Peyer's patch (tissue), 4 donors: ENCODE data around the gene DGKH. TPM values are rescaled to one million over a fixed set of nuclear protein-coding genes. Genes with fewer than 3 reads are reported as not detected.
A peak's percentile ranks its signal among the peaks of the same experiment; 100 is the strongest.

ENCODE experiments used
- DNase-seq, 3 donors: peaks; one replicate each; pipeline ENCODE4 v3.0.0-alpha.2; 2017 to 2019
- H3K27ac ChIP-seq, 4 donors: fragments of 200-600 bp; sonication (generic); one replicate each; pipeline ENCODE4 v1.5.1; 2016 to 2019
- H3K27me3 ChIP-seq, 2 donors: fragments of 200-600 bp; sonication (generic); one replicate each; pipeline ENCODE4 v1.5.1; 2019
- H3K36me3 ChIP-seq, 3 donors: fragments of 200-600 bp; sonication (generic); one replicate each; pipeline ENCODE4 v1.5.1; 2016 to 2019
- H3K4me1 ChIP-seq, 4 donors: fragments of 200-600 bp; sonication (generic); one replicate each; pipeline ENCODE4 v1.5.1; 2016 to 2019
- H3K4me3 ChIP-seq, 4 donors: fragments of 200-600 bp; sonication (generic); 1 replicate in 3 of 4; 2 replicates in 1 of 4; pipeline ENCODE4 v1.5.1; 2016 to 2019; ENCODE audit warnings: mild to moderate bottlenecking in 1 of 4
- H3K9me3 ChIP-seq, 4 donors: fragments of 200-600 bp; sonication (generic); one replicate each; pipeline ENCODE4 v1.5.1; 2016 to 2019; ENCODE audit warnings: mild to moderate bottlenecking in 1 of 4
- POLR2A ChIP-seq, 2 donors: fragments of 450-650 bp; IDR thresholded peaks; one replicate each; pipeline ENCODE4 v1.5.1; 2017; ENCODE audit warnings: antibody characterized with exemption in 2 of 2, mild to moderate bottlenecking in 2 of 2, moderate library complexity in 2 of 2
- total RNA-seq, 4 donors: library from RNA; depleted of rRNA; stranded (reverse); fragments of >200 nt; gene quantifications; one replicate each; pipeline ENCODE4 v1.1.0, GENCODE V29; 2016
- TF ChIP-seq, protein P1 (sequence below), 6 experiments: fragments of 450-650 bp in 4 of 6; fragments of 200-600 bp in 2 of 6; sonication (generic) in 1 of 6; IDR thresholded peaks; one replicate each; pipeline ENCODE4 v1.5.1; 2017 to 2019; ENCODE audit warnings: antibody characterized with exemption in 6 of 6, mild to moderate bottlenecking in 3 of 6, moderate library complexity in 1 of 6

DGKH gene
- total RNA-seq, 4 donors from 2014 or later = 9.5 to 30.5 (median 18.8) TPM

DNA sequence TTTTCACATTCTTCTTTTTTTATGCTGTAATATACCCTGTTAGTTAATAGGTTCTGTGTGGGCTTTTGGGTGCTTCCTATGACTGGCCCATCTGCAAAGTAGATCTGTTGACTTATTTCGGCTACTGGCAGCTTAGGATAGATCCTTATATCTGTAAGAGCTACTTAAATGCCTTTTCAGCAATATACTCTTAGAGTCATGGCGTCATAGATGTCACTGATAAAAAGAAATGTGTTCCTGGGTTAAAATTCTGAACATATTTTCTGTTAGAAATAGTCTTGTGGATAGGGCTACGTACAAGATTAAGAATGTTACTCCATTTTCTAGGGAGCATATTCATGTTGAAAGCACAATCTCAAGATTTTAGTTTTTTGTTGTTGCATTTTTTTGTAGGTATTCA lies 228.2 kb downstream of the DGKH start:
- peak overlapping the region in 1 of 4 donors; percentile 64 for H3K27ac ChIP-seq
- peaks cover 0 to 30% (median 2%) of the 10 kb centered on the region in 4 donors for H3K4me1 ChIP-seq
- H3K9me3 ChIP-seq = no peaks in the 10 kb centered on the region
- no peaks in the 10 kb centered on the region for H3K27me3 ChIP-seq
- DNase-seq = no peak
- H3K36me3 ChIP-seq = no peaks in the 10 kb centered on the region
- no peak overlapping the region for H3K4me3 ChIP-seq
- no peak for TF ChIP-seq POLR2A (IDR thresholded peaks at IDR 0.05)
- TF ChIP-seq, protein P1, sequence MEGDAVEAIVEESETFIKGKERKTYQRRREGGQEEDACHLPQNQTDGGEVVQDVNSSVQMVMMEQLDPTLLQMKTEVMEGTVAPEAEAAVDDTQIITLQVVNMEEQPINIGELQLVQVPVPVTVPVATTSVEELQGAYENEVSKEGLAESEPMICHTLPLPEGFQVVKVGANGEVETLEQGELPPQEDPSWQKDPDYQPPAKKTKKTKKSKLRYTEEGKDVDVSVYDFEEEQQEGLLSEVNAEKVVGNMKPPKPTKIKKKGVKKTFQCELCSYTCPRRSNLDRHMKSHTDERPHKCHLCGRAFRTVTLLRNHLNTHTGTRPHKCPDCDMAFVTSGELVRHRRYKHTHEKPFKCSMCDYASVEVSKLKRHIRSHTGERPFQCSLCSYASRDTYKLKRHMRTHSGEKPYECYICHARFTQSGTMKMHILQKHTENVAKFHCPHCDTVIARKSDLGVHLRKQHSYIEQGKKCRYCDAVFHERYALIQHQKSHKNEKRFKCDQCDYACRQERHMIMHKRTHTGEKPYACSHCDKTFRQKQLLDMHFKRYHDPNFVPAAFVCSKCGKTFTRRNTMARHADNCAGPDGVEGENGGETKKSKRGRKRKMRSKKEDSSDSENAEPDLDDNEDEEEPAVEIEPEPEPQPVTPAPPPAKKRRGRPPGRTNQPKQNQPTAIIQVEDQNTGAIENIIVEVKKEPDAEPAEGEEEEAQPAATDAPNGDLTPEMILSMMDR (IDR thresholded peaks at IDR 0.05) = no peak

DNA sequence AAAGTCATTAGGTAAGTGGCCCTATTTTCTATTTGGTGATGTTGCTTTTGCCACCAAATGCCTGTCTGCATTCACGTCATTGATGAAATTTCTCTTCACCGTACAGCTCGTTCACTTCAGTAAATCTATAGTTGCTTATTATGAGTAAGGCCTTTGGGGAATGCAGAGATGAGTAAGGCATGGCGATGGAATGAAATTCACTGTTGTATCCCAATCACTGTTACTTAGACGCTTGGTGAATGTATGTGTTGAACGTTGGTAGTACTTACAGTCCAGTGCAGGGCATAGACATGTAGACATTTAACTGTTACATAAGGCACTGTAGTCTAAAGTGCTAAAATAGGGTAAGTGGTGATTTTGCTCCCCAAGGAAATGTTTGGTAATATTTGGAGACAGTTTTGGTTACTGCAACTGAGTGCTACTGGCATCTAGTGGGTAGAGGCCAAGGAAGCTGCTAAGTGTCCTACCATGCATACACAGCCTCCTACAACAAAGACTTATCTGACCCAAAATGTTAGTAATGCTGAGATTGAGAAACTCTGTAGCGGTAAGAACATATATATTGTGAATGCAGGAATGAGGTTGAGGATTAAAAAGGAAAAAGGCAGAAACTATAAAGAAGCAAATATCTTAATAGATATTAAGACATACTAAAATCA lies 229.3 kb downstream of the DGKH start:
- H3K27me3 ChIP-seq = no peaks in the 10 kb centered on the region
- H3K4me1 ChIP-seq = peaks cover 0 to 28% (median 2%) of the 10 kb centered on the region in 4 donors
- H3K9me3 ChIP-seq = no peaks in the 10 kb centered on the region
- DNase-seq = no peak
- no peaks in the 10 kb centered on the region for H3K36me3 ChIP-seq
- H3K4me3 ChIP-seq = no peak overlapping the region
- TF ChIP-seq, protein P1 (IDR thresholded peaks at IDR 0.05) = no peak
- TF ChIP-seq POLR2A (IDR thresholded peaks at IDR 0.05) = no peak
- H3K27ac ChIP-seq = no peak overlapping the region

DNA sequence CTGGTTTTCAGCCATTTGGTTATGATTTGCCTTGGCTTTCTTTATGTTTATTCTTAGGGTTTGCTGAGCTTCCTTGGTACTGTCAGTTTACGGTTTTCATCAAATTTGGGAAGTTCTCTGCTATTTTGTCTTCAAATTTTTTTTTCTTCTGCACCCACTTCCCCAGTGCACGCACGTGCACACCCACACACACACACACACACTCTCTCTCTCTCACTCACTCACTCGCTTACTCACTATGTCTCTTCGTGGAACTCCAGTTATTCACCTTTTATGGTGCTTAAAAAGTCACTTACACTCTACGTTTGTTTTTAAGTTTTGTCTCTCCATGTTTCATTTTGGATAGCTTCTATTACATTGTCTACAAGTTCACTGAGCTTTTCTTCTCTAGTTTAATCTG lies 230.6 kb downstream of the DGKH start:
- H3K27ac ChIP-seq = no peak overlapping the region
- H3K36me3 ChIP-seq = no peaks in the 10 kb centered on the region
- no peaks in the 10 kb centered on the region for H3K27me3 ChIP-seq
- H3K4me1 ChIP-seq = peaks cover 0 to 15% (median 2%) of the 10 kb centered on the region in 4 donors
- peak in 1 of 3 donors; percentile 22 for DNase-seq
- H3K9me3 ChIP-seq = no peaks in the 10 kb centered on the region
- TF ChIP-seq, protein P1 (IDR thresholded peaks at IDR 0.05) = no peak
- TF ChIP-seq POLR2A (IDR thresholded peaks at IDR 0.05) = no peak
- H3K4me3 ChIP-seq = no peak overlapping the region

DNA sequence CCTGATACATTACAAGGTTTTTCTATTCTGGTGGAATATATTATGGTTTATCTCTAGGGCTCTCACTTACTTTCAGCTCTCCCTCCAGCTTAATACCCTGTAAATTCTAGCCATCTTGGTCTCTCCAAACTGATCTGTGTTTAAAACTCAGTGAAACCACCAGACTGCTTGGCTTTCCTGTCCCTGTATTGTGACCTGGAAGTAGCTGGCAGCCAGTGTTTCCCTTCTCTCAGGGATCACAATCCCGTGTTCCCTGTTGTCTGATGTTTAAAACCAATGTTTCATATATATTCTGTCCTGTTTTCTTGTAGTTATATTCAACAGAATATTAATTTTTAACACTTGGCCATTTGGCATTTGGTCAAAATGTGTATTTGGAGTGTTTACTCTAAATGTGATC lies 231.5 kb downstream of the DGKH start:
- no peaks in the 10 kb centered on the region for H3K9me3 ChIP-seq
- no peaks in the 10 kb centered on the region for H3K36me3 ChIP-seq
- no peak overlapping the region for H3K27ac ChIP-seq
- H3K4me3 ChIP-seq = no peak overlapping the region
- DNase-seq = no peak
- no peaks in the 10 kb centered on the region for H3K27me3 ChIP-seq
- TF ChIP-seq, protein P1 (IDR thresholded peaks at IDR 0.05) = no peak
- TF ChIP-seq POLR2A (IDR thresholded peaks at IDR 0.05) = no peak
- H3K4me1 ChIP-seq = peaks cover 0 to 8% (median 2%) of the 10 kb centered on the region in 4 donors

DNA sequence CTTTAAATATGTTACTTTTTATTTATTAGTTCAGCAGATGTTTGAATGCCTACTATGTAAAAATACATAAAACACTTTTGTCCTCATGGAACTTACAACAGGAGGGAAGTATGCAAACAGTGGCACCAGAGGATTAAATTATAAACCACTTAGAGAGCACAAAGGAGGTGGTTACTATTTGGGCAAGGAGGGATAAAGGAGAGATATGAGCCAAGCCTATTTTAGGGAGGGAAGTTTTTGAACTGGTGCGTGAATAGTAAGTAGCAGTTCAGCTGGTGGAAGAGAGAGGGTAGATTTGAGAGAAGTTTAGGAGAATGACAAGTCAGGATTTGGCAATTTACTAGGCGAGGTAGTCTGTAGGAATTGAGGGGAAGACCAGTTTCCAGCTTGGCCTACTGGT lies 232.1 kb downstream of the DGKH start:
- H3K9me3 ChIP-seq = no peaks in the 10 kb centered on the region
- H3K27ac ChIP-seq = no peak overlapping the region
- no peaks in the 10 kb centered on the region for H3K27me3 ChIP-seq
- H3K4me3 ChIP-seq = no peak overlapping the region
- H3K4me1 ChIP-seq = peaks cover 0 to 4% (median 1%) of the 10 kb centered on the region in 4 donors
- no peak for TF ChIP-seq POLR2A (IDR thresholded peaks at IDR 0.05)
- TF ChIP-seq, protein P1 (IDR thresholded peaks at IDR 0.05) = no peak
- DNase-seq = no peak
- H3K36me3 ChIP-seq = no peaks in the 10 kb centered on the region
